IPS DF 6.9 (cell line): Measurements from ENCODE around the gene CLDN9.

Source experiments
- DNase-seq: peaks from one replicate; pipeline ENCODE4 v3.0.0-alpha.2; 2013; ENCODE audit warnings: low read depth, low spot score
- H3K27ac ChIP-seq: one replicate; pipeline ENCODE4 v1.5.1; 2013; ENCODE audit warnings: low read length, control low read depth
- H3K27me3 ChIP-seq: 2 replicates; pipeline ENCODE4 v1.6.1; 2013; ENCODE audit warnings: mild to moderate bottlenecking, low read length; ENCODE audit not compliant: control insufficient read depth, insufficient read depth
- H3K36me3 ChIP-seq: 2 replicates; pipeline ENCODE4 v1.6.1; 2013; ENCODE audit warnings: low read length; ENCODE audit not compliant: control insufficient read depth, insufficient read depth
- H3K4me1 ChIP-seq: 2 replicates; pipeline ENCODE4 v1.6.1; 2013; ENCODE audit warnings: low read length; ENCODE audit not compliant: control insufficient read depth, insufficient read depth
- H3K4me3 ChIP-seq: 2 replicates; pipeline ENCODE4 v1.5.1; 2013; ENCODE audit warnings: mild to moderate bottlenecking, low read length
- H3K9me3 ChIP-seq: 2 replicates; pipeline ENCODE4 v1.6.1; 2013; ENCODE audit warnings: low read length, inconsistent platforms; ENCODE audit not compliant: control insufficient read depth, insufficient read depth
- WGBS: extraction: QIAGEN DNeasy Blood & Tissue Kit; methylation state at CpG from one replicate; pipeline ENCODE4 v1.1.7; 2013; ENCODE audit warnings: mixed read lengths, missing lambda C conversion rate; ENCODE audit not compliant: insufficient read length, insufficient coverage; 5-methylcytosine and 5-hydroxymethylcytosine counted together

CLDN9 gene

GRCh38 chr16:3025032-3026002 lies 12.6 kb downstream of the CLDN9 start:
- H3K27ac ChIP-seq = no peak overlapping the region
- H3K36me3 ChIP-seq = peaks cover 18% of the 10 kb centered on the region
- WGBS = no CpG with 5 or more reads among the region's 18 CpGs
- no peak for DNase-seq
- H3K4me3 ChIP-seq = no peak overlapping the region
- no peaks in the 10 kb centered on the region for H3K9me3 ChIP-seq
- H3K27me3 ChIP-seq = no peaks in the 10 kb centered on the region
- H3K4me1 ChIP-seq = peaks cover 8% of the 10 kb centered on the region

GRCh38 chr16:3026003-3026378 lies 13.3 kb downstream of the CLDN9 start:
- WGBS = no CpG with 5 or more reads among the region's 8 CpGs
- H3K27ac ChIP-seq = no peak overlapping the region
- H3K27me3 ChIP-seq = no peaks in the 10 kb centered on the region
- no peaks in the 10 kb centered on the region for H3K9me3 ChIP-seq
- H3K4me1 ChIP-seq = peaks cover 8% of the 10 kb centered on the region
- peaks cover 18% of the 10 kb centered on the region for H3K36me3 ChIP-seq
- no peak overlapping the region for H3K4me3 ChIP-seq
- no peak for DNase-seq

DNA sequence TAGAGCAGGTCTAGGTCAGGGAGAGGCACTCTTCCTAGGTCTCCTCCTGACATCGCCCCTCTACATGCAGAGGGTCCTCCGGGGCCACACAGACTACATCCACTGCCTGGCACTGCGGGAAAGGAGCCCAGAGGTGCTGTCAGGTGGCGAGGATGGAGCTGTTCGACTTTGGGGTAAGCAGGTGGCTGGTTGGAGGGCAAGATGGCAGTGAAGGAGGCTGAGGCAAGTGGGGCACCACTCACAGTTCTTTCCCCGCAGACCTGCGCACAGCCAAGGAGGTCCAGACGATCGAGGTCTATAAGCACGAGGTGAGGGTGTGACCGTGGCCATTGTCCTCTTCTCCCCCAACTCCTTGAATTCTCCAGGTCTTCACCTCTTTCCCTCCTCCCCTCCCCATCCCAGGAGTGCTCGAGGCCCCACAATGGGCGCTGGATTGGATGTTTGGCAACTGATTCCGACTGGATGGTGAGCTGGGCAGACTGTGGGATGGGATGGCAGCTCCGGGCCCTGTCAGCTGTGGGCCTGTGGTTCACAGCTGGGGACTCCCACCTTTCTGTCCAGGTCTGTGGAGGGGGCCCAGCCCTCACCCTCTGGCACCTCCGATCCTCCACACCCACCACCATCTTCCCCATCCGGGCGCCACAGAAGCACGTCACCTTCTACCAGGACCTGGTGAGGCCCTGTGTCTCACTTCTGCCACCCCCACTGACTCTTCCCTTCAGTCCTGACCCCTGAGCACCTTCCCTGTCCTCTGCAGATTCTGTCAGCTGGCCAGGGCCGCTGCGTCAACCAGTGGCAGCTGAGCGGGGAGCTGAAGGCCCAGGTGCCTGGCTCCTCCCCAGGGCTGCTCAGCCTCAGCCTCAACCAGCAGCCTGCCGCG lies 14.1 kb downstream of the CLDN9 start:
- Histone ChIP-seq H3K27me3 (no peaks in the 10 kb centered on the region), H3K4me3 (no peak overlapping the region), H3K36me3 (peaks cover 16% of the 10 kb centered on the region), H3K9me3 (no peaks in the 10 kb centered on the region), H3K4me1 (peaks cover 9% of the 10 kb centered on the region), H3K27ac (no peak overlapping the region)
- DNase-seq = no peak
- WGBS = no CpG with 5 or more reads among the region's 24 CpGs

- no CpG with 5 or more reads among the region's 8 CpGs for WGBS
- Histone ChIP-seq H3K27me3 (no peaks in the 10 kb centered on the region), H3K9me3 (no peaks in the 10 kb centered on the region), H3K4me3 (no peak overlapping the region), H3K27ac (no peak overlapping the region), H3K4me1 (peaks cover 9% of the 10 kb centered on the region), H3K36me3 (peaks cover 14% of the 10 kb centered on the region)
- no peak for DNase-seq
These were observed 14.7 kb downstream of the CLDN9 start for GRCh38 chr16:3027489-3027795.

GRCh38 chr16:3027983-3028715 lies 15.4 kb downstream of the CLDN9 start:
- Histone ChIP-seq H3K36me3 (peaks cover 12% of the 10 kb centered on the region), H3K4me1 (peaks cover 5% of the 10 kb centered on the region), H3K27ac (no peak overlapping the region), H3K9me3 (no peaks in the 10 kb centered on the region), H3K27me3 (no peaks in the 10 kb centered on the region), H3K4me3 (no peak overlapping the region)
- no peak for DNase-seq
- no CpG with 5 or more reads among the region's 58 CpGs for WGBS

GRCh38 chr16:3028716-3029319 lies 16.1 kb downstream of the CLDN9 start:
- Histone ChIP-seq H3K4me3 (no peak overlapping the region), H3K4me1 (peaks cover 5% of the 10 kb centered on the region), H3K9me3 (no peaks in the 10 kb centered on the region), H3K27ac (no peak overlapping the region), H3K36me3 (peaks cover 12% of the 10 kb centered on the region), H3K27me3 (no peaks in the 10 kb centered on the region)
- DNase-seq = no peak
- WGBS = no CpG with 5 or more reads among the region's 15 CpGs

GRCh38 chr16:3029491-3030221 lies 16.9 kb downstream of the CLDN9 start:
- Histone ChIP-seq H3K27ac (no peak overlapping the region), H3K27me3 (no peaks in the 10 kb centered on the region), H3K36me3 (peaks cover 12% of the 10 kb centered on the region), H3K4me3 (no peak overlapping the region), H3K9me3 (no peaks in the 10 kb centered on the region), H3K4me1 (peaks cover 5% of the 10 kb centered on the region)
- no CpG with 5 or more reads among the region's 59 CpGs for WGBS
- no peak for DNase-seq

- WGBS = no CpG with 5 or more reads among the region's 33 CpGs
- Histone ChIP-seq H3K36me3 (peaks cover 12% of the 10 kb centered on the region), H3K27me3 (no peaks in the 10 kb centered on the region), H3K4me3 (no peak overlapping the region), H3K9me3 (no peaks in the 10 kb centered on the region), H3K27ac (no peak overlapping the region), H3K4me1 (peaks cover 5% of the 10 kb centered on the region)
- no peak for DNase-seq
These were observed 17.8 kb downstream of the CLDN9 start for GRCh38 chr16:3030222-3031212.

GRCh38 chr16:3032624-3033023 lies 19.9 kb downstream of the CLDN9 start:
- Histone ChIP-seq H3K36me3 (no peaks in the 10 kb centered on the region), H3K4me3 (no peak overlapping the region), H3K27me3 (no peaks in the 10 kb centered on the region), H3K4me1 (peaks cover 5% of the 10 kb centered on the region), H3K27ac (no peak overlapping the region), H3K9me3 (no peaks in the 10 kb centered on the region)
- no peak for DNase-seq
- WGBS = no CpG with 5 or more reads among the region's 7 CpGs
